ENCODE measurements around the gene NPIPB13.
"Not testable (repeated sequence)": the region's sequence is repeated elsewhere in the genome, so short reads cannot be mapped to it uniquely, and the experiment has no call there.

Gene NPIPB13

GRCh38 chr16:30248379-30248778 is at the start of gene NPIPB13:
TSS of gene NPIPB13 (minus strand) at chr16:30248479. CDS start at chr16:30245573, 2,906 bp downstream.
- not testable (repeated sequence) for H3K9ac ChIP-seq (ENCODE audit: low read depth, low read length, poor library complexity, severe bottlenecking); H3K79me2 ChIP-seq (ENCODE audit: insufficient read depth, low read length); H2AFZ ChIP-seq (ENCODE audit: low read length); H3K4me2 ChIP-seq (ENCODE audit: low read depth, low read length, poor library complexity, severe bottlenecking); H3F3A ChIP-seq (ENCODE audit: low read depth); H3K4me3 ChIP-seq (ENCODE audit: low read length, poor library complexity, severe bottlenecking); H3K36me3 ChIP-seq (ENCODE audit: insufficient read depth, low read length); H3K9me2 ChIP-seq (replicated peaks; ENCODE audit: low read depth, low read length); H3K9me3 ChIP-seq (ENCODE audit: insufficient read depth, low read depth, low read length); H4K20me1 ChIP-seq (ENCODE audit: insufficient read depth, low read length, poor library complexity, severe bottlenecking); H3K27me3 ChIP-seq (ENCODE audit: insufficient read depth, low read length, poor library complexity, severe bottlenecking); H3K4me1 ChIP-seq (ENCODE audit: insufficient read depth, low read length, poor library complexity, severe bottlenecking)

GRCh38 chr16:30282357-30282756 is 34.1 kb upstream of the NPIPB13 start:
- H3K4me2 ChIP-seq (ENCODE audit: low read depth, low read length, poor library complexity, severe bottlenecking) = not testable (repeated sequence)

GRCh38 chr16:30278523-30278922 is 30.2 kb upstream of the NPIPB13 start:
- H3K4me2 ChIP-seq (ENCODE audit: low read depth, low read length, poor library complexity, severe bottlenecking); H3K9me2 ChIP-seq (replicated peaks; ENCODE audit: low read depth, low read length); H3K9me3 ChIP-seq (ENCODE audit: insufficient read depth, low read depth, low read length); H3K4me1 ChIP-seq (ENCODE audit: insufficient read depth, low read length, poor library complexity, severe bottlenecking); H4K20me1 ChIP-seq (ENCODE audit: insufficient read depth, low read length, poor library complexity, severe bottlenecking); H2AFZ ChIP-seq (ENCODE audit: low read length); H3K27me3 ChIP-seq (ENCODE audit: insufficient read depth, low read length, poor library complexity, severe bottlenecking); H3K36me3 ChIP-seq (ENCODE audit: insufficient read depth, low read length); H3K4me3 ChIP-seq (ENCODE audit: low read length, poor library complexity, severe bottlenecking); H3K79me2 ChIP-seq (ENCODE audit: insufficient read depth, low read length); H3K9ac ChIP-seq (ENCODE audit: low read depth, low read length, poor library complexity, severe bottlenecking); H3F3A ChIP-seq (ENCODE audit: low read depth): not testable (repeated sequence)

More at GRCh38 chr16:30282357-30282756, 34.1 kb upstream of the NPIPB13 start:
- H3K4me1 ChIP-seq (ENCODE audit: insufficient read depth, low read length, poor library complexity, severe bottlenecking); H3F3A ChIP-seq (ENCODE audit: low read depth); H3K4me3 ChIP-seq (ENCODE audit: low read length, poor library complexity, severe bottlenecking); H2AFZ ChIP-seq (ENCODE audit: low read length); H3K9ac ChIP-seq (ENCODE audit: low read depth, low read length, poor library complexity, severe bottlenecking); H3K9me2 ChIP-seq (replicated peaks; ENCODE audit: low read depth, low read length); H3K27me3 ChIP-seq (ENCODE audit: insufficient read depth, low read length, poor library complexity, severe bottlenecking); H3K9me3 ChIP-seq (ENCODE audit: insufficient read depth, low read depth, low read length); H3K36me3 ChIP-seq (ENCODE audit: insufficient read depth, low read length); H3K79me2 ChIP-seq (ENCODE audit: insufficient read depth, low read length); H4K20me1 ChIP-seq (ENCODE audit: insufficient read depth, low read length, poor library complexity, severe bottlenecking): not testable (repeated sequence)

GRCh38 chr16:30217082-30217481 is 31.2 kb downstream of the NPIPB13 start:
- H3K9ac ChIP-seq (ENCODE audit: low read depth, low read length, poor library complexity, severe bottlenecking); H3K9me2 ChIP-seq (replicated peaks; ENCODE audit: low read depth, low read length); H3K27me3 ChIP-seq (ENCODE audit: insufficient read depth, low read length, poor library complexity, severe bottlenecking); H3K79me2 ChIP-seq (ENCODE audit: insufficient read depth, low read length); H3K4me3 ChIP-seq (ENCODE audit: low read length, poor library complexity, severe bottlenecking); H3K36me3 ChIP-seq (ENCODE audit: insufficient read depth, low read length); H3K4me2 ChIP-seq (ENCODE audit: low read depth, low read length, poor library complexity, severe bottlenecking); H3F3A ChIP-seq (ENCODE audit: low read depth); H3K9me3 ChIP-seq (ENCODE audit: insufficient read depth, low read depth, low read length); H2AFZ ChIP-seq (ENCODE audit: low read length); H4K20me1 ChIP-seq (ENCODE audit: insufficient read depth, low read length, poor library complexity, severe bottlenecking); H3K4me1 ChIP-seq (ENCODE audit: insufficient read depth, low read length, poor library complexity, severe bottlenecking): not testable (repeated sequence)

GRCh38 chr16:30211414-30211813 is 36.9 kb downstream of the NPIPB13 start:
- H3K36me3 ChIP-seq (ENCODE audit: insufficient read depth, low read length) = not testable (repeated sequence)

GRCh38 chr16:30209032-30209431 is 39.2 kb downstream of the NPIPB13 start:
- H3K4me3 ChIP-seq (ENCODE audit: low read length, poor library complexity, severe bottlenecking); H3K9me2 ChIP-seq (replicated peaks; ENCODE audit: low read depth, low read length); H2AFZ ChIP-seq (ENCODE audit: low read length); H3K4me2 ChIP-seq (ENCODE audit: low read depth, low read length, poor library complexity, severe bottlenecking); H3K9me3 ChIP-seq (ENCODE audit: insufficient read depth, low read depth, low read length); H3K27me3 ChIP-seq (ENCODE audit: insufficient read depth, low read length, poor library complexity, severe bottlenecking); H3K4me1 ChIP-seq (ENCODE audit: insufficient read depth, low read length, poor library complexity, severe bottlenecking); H3F3A ChIP-seq (ENCODE audit: low read depth); H3K9ac ChIP-seq (ENCODE audit: low read depth, low read length, poor library complexity, severe bottlenecking); H4K20me1 ChIP-seq (ENCODE audit: insufficient read depth, low read length, poor library complexity, severe bottlenecking); H3K79me2 ChIP-seq (ENCODE audit: insufficient read depth, low read length); H3K36me3 ChIP-seq (ENCODE audit: insufficient read depth, low read length): not testable (repeated sequence)

More at GRCh38 chr16:30211414-30211813, 36.9 kb downstream of the NPIPB13 start:
- not testable (repeated sequence) for H3K27me3 ChIP-seq (ENCODE audit: insufficient read depth, low read length, poor library complexity, severe bottlenecking); H3K9me2 ChIP-seq (replicated peaks; ENCODE audit: low read depth, low read length); H3K9ac ChIP-seq (ENCODE audit: low read depth, low read length, poor library complexity, severe bottlenecking); H3K4me3 ChIP-seq (ENCODE audit: low read length, poor library complexity, severe bottlenecking); H4K20me1 ChIP-seq (ENCODE audit: insufficient read depth, low read length, poor library complexity, severe bottlenecking); H3F3A ChIP-seq (ENCODE audit: low read depth); H3K4me2 ChIP-seq (ENCODE audit: low read depth, low read length, poor library complexity, severe bottlenecking); H3K9me3 ChIP-seq (ENCODE audit: insufficient read depth, low read depth, low read length); H2AFZ ChIP-seq (ENCODE audit: low read length); H3K4me1 ChIP-seq (ENCODE audit: insufficient read depth, low read length, poor library complexity, severe bottlenecking); H3K79me2 ChIP-seq (ENCODE audit: insufficient read depth, low read length)

GRCh38 chr16:30207063-30207704 is 41.1 kb downstream of the NPIPB13 start:
- H3K4me2 ChIP-seq (ENCODE audit: low read depth, low read length, poor library complexity, severe bottlenecking); H3F3A ChIP-seq (ENCODE audit: low read depth); H3K27me3 ChIP-seq (ENCODE audit: insufficient read depth, low read length, poor library complexity, severe bottlenecking); H3K79me2 ChIP-seq (ENCODE audit: insufficient read depth, low read length); H3K9ac ChIP-seq (ENCODE audit: low read depth, low read length, poor library complexity, severe bottlenecking); H4K20me1 ChIP-seq (ENCODE audit: insufficient read depth, low read length, poor library complexity, severe bottlenecking); H2AFZ ChIP-seq (ENCODE audit: low read length); H3K36me3 ChIP-seq (ENCODE audit: insufficient read depth, low read length); H3K9me3 ChIP-seq (ENCODE audit: insufficient read depth, low read depth, low read length); H3K4me3 ChIP-seq (ENCODE audit: low read length, poor library complexity, severe bottlenecking); H3K9me2 ChIP-seq (replicated peaks; ENCODE audit: low read depth, low read length); H3K4me1 ChIP-seq (ENCODE audit: insufficient read depth, low read length, poor library complexity, severe bottlenecking): not testable (repeated sequence)

Data from Loucy (cell line).